ENCODE data around the gene SLC5A9. TPM values are rescaled to one million over a fixed set of nuclear protein-coding genes. Genes with fewer than 3 reads are reported as not detected.
"Not testable (repeated sequence)": the region's sequence is repeated elsewhere in the genome, so short reads cannot be mapped to it uniquely, and the experiment has no call there.

Gene SLC5A9
- total and polyA plus RNA-seq, 2 donors, result 0.16 to 0.27 TPM

DNA sequence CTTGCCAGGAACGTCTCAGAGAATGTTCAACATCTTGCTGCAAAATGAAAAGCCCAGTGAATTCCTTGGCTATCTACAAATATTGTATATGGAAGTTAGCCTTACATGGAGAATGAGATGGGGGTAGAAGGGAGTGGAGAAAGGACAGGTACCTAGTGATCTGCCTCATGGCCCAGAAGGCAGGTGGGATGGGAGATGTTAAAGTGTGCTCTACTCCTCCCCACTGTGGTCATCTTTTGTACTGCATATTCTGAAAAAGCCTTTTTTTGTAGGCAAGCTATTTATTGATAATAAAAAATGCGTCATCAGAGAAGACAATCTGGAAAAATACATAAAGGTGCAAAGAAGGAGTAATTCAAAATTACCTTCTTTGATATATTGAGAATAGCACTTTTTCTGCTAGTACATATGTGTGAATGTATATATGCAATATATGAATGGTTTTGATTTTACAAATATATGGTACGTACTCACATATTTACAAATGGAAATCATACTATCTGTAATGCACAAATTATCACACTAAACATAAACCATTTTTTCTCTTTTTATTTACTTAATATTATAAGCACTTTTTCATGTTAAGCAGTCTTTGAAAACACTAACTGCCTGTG, 19.1 kb upstream of the SLC5A9 start:
- 63% methylated on average over 3 of the region's 3 CpGs for WGBS
- no peaks in the 10 kb centered on the region for H3K4me1 ChIP-seq (ENCODE audit: insufficient read depth)
- H3K36me3 ChIP-seq (ENCODE audit: insufficient read depth), result no peaks in the 10 kb centered on the region
- no peak overlapping the region for H3K27ac ChIP-seq (ENCODE audit: low read depth)
- DNase-seq (ENCODE audit: extremely low spot score), result no peak
- no peak overlapping the region for H3K4me3 ChIP-seq (ENCODE audit: low read depth, low read length)

DNA sequence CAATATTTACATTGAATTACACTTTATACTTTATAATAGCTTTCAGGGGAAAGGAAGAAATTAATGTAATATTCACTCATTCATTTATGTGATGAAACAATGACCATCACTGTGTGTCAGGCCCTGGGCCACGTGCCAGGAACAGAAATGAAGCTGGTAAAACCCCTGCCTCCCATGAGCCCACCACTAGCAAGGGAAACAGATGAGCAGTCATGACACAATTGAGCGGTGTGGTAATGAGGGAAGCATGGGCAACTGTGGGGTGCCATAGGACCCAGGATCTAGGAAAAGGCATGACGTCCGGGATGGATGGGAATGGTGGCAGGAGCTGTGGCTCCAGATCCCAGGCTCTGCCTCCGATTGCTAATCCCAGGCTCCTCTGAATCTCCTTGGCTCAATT, 17.0 kb upstream of the SLC5A9 start:
- no peaks in the 10 kb centered on the region for H3K36me3 ChIP-seq (ENCODE audit: insufficient read depth)
- no peaks in the 10 kb centered on the region for H3K4me1 ChIP-seq (ENCODE audit: insufficient read depth)
- no peak for DNase-seq (ENCODE audit: extremely low spot score)
- 82% methylated on average over 5 of the region's 5 CpGs for WGBS
- no peak overlapping the region for H3K27ac ChIP-seq (ENCODE audit: low read depth)
- no peak overlapping the region for H3K4me3 ChIP-seq (ENCODE audit: low read depth, low read length)

DNA sequence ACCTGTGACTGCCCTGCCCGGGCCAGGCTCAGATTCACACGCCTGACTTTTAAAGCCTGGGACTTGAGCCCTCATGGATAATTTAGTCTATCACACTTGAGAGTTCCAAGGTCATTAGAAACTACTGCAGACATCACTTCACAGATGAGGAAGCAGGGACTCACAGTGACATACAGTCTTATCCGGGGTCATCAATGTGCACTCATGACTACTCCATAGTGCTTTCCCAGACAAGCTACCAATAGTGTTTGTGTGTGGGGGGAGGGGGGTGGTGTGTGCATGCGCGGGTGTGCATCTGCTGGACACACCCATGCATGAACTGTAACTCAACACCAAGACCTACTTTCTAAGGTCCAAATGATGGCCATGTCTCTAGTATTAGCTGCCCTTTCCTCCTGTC, 16.1 kb upstream of the SLC5A9 start:
- Histone ChIP-seq H3K4me3 (ENCODE audit: low read depth, low read length) (no peak overlapping the region), H3K4me1 (ENCODE audit: insufficient read depth) (no peaks in the 10 kb centered on the region), H3K36me3 (ENCODE audit: insufficient read depth) (no peaks in the 10 kb centered on the region), H3K27ac (ENCODE audit: low read depth) (no peak overlapping the region)
- 89% methylated on average over 5 of the region's 5 CpGs for WGBS
- DNase-seq (ENCODE audit: extremely low spot score), result no peak

DNA sequence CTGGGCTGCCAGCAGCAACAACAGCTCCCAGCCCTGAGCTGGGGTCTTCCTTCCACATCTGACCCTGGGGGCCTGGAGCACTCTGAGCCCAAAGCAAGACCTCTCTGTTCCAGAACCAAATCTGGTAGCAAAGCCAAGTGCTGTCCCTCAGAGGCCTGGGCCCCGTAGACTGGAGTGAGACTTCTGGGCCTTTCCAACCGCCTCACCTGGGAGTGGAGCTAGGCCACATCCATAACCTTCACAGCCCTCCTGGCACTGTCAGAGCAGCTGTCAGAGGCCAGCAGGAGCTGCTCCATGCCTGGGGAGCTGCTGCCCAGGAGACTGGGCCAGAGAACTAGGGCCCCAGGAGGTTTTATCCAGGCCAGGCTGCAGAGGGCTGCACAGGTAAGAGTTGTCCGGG, 15.4 kb upstream of the SLC5A9 start:
- H3K4me3 ChIP-seq (ENCODE audit: low read depth, low read length), result no peak overlapping the region
- H3K27ac ChIP-seq (ENCODE audit: low read depth), result no peak overlapping the region
- DNase-seq (ENCODE audit: extremely low spot score), result no peak
- H3K4me1 ChIP-seq (ENCODE audit: insufficient read depth), result no peaks in the 10 kb centered on the region
- H3K36me3 ChIP-seq (ENCODE audit: insufficient read depth), result no peaks in the 10 kb centered on the region
- 92% methylated on average over 3 of the region's 3 CpGs for WGBS

DNA sequence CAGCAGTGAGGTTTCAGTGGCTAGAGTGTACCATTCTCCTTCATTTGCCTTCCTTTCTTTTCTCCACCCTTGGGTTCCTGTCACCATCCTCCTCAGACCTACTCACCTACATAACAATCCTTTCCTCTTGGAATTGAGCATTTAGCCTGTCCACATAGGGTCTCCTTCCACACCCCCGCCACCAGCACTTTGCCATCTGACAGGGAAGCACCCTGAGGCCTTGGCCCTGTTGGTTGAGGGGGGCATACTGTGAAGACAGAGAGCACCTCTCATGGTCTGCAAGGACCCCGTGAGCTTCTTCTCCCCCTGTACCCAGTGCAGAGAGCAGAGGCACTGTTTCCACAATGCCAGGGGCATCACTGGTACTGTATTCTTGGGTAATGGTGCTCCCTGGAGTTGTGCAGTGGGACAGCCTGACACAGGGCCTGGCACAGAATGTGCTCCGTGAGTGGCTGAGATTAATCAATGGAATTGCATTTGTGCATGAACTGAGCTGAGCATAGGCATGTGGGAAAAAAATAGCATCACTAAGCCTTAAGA, 14.9 kb upstream of the SLC5A9 start:
- H3K4me1 ChIP-seq (ENCODE audit: insufficient read depth), result no peaks in the 10 kb centered on the region
- WGBS, result 82% methylated on average over 3 of the region's 3 CpGs
- no peak overlapping the region for H3K4me3 ChIP-seq (ENCODE audit: low read depth, low read length)
- H3K27ac ChIP-seq (ENCODE audit: low read depth), result no peak overlapping the region
- no peaks in the 10 kb centered on the region for H3K36me3 ChIP-seq (ENCODE audit: insufficient read depth)
- no peak for DNase-seq (ENCODE audit: extremely low spot score)

DNA sequence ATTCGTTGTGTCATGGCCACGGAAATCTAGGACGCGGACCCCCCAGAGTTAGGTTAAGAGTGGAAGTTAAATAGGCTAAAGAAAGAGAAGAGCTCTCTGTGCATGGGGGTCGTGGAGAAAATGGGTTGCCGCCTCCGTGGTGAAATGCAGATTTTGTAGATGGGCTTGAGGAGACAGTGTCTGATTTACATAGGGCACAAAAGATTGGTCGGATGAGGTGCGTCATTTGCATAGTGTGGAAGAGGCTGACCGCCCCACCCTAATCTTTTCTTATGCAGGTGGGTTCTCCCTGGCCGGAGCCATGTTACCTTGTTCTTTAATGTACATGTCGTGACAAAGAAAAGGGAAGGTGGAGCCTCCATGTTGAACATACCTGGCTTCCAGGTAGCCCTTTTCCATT, 14.3 kb upstream of the SLC5A9 start:
- H3K4me1 ChIP-seq (ENCODE audit: insufficient read depth), result no peaks in the 10 kb centered on the region
- H3K36me3 ChIP-seq (ENCODE audit: insufficient read depth), result no peaks in the 10 kb centered on the region
- DNase-seq (ENCODE audit: extremely low spot score), result no peak
- 81% methylated on average over 12 of the region's 12 CpGs for WGBS
- no peak overlapping the region for H3K4me3 ChIP-seq (ENCODE audit: low read depth, low read length)
- H3K27ac ChIP-seq (ENCODE audit: low read depth), result no peak overlapping the region

DNA sequence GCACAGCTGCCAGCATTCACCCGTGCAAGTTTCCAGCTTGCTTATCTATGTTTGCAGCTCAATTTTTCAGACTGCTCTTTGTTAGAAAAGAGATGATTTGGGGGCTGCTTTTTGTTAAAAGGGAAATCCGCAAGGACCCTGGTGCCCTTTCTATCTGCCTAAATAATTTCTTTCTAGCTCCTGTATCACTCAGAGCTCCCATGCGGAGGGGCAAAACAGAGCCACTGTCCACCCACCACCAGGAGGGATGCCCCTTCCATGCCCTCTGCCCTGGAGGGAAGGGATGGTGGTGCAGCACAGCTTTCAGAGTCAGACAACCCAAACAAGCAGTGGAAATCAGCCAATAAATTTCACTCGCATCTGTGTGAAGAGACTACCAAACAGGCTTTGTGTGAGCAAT, 13.9 kb upstream of the SLC5A9 start:
- DNase-seq (ENCODE audit: extremely low spot score), result no peak
- Histone ChIP-seq H3K4me1 (ENCODE audit: insufficient read depth) (no peaks in the 10 kb centered on the region), H3K4me3 (ENCODE audit: low read depth, low read length) (no peak overlapping the region), H3K36me3 (ENCODE audit: insufficient read depth) (no peaks in the 10 kb centered on the region), H3K27ac (ENCODE audit: low read depth) (no peak overlapping the region)
- WGBS, result 75% methylated on average over 4 of the region's 4 CpGs

DNA sequence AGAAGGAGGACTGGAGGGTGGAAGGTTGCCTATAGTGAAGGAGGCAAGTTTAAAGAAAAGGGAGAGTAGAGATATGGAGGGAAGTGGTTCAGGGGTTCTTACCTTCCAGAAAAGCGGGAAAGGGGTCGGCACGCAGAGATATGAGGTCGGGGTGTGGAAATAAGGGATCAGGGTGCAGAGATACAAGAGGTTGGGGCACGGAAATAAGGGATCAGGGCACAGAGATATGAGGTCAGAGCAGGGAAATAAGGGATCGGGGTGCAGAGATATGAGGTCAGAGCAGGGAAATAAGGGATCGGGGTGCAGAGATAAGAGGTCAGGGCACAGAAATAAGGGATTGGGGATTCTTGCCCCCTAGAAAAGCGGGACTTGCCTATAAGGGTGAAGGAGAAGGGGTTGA, 9.1 kb upstream of the SLC5A9 start:
- H3K27ac ChIP-seq (ENCODE audit: low read depth); H3K4me3 ChIP-seq (ENCODE audit: low read depth, low read length); H3K36me3 ChIP-seq (ENCODE audit: insufficient read depth); H3K4me1 ChIP-seq (ENCODE audit: insufficient read depth); DNase-seq (ENCODE audit: extremely low spot score): not testable (repeated sequence)
- 89% methylated on average over 8 of the region's 8 CpGs for WGBS

DNA sequence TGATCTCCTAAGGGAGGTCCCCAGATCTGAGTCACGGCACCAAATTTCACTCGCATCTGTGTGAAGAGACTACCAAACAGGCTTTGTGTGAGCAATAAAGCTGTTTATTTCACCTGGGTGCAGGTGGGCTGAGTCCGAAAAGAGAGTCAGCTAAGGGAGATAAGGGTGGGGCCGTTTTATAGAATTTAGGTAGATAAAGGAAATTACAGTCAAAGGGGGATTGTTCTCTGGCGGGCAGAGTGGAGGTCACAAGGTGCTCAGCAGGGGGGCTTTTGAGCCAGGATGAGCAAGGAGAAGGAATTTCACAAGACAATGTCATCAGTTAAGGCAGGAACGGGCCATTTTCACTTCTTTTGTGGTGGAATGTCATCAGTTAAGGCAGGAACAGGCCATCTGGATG, 8.2 kb upstream of the SLC5A9 start:
- H3K36me3 ChIP-seq (ENCODE audit: insufficient read depth); H3K4me1 ChIP-seq (ENCODE audit: insufficient read depth); DNase-seq (ENCODE audit: extremely low spot score); H3K4me3 ChIP-seq (ENCODE audit: low read depth, low read length); H3K27ac ChIP-seq (ENCODE audit: low read depth): not testable (repeated sequence)
- WGBS, result 77% methylated on average over 6 of the region's 6 CpGs

DNA sequence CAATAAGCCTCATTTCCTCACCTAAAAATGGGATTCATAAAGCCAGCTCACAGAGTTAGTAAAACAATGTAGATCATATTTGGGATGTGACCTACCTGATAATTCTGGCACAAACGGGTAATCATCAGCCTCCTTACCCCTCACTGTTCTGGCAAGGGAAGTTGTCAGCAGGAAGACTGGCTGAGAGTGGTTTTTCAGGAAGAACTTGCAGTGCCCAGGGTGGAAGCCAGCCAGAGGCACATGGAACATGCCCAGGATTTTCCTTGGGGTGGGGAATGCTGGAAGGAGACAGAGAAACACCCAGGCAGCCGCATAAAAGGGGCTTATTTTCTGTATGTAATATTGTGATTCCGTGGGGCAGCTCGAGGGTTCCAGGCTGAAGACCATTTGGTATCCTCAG, 7.7 kb upstream of the SLC5A9 start:
- H3K36me3 ChIP-seq (ENCODE audit: insufficient read depth), result no peaks in the 10 kb centered on the region
- H3K4me3 ChIP-seq (ENCODE audit: low read depth, low read length), result no peak overlapping the region
- DNase-seq (ENCODE audit: extremely low spot score), result no peak
- no peaks in the 10 kb centered on the region for H3K4me1 ChIP-seq (ENCODE audit: insufficient read depth)
- H3K27ac ChIP-seq (ENCODE audit: low read depth), result no peak overlapping the region
- 64% methylated on average over 4 of the region's 4 CpGs for WGBS

DNA sequence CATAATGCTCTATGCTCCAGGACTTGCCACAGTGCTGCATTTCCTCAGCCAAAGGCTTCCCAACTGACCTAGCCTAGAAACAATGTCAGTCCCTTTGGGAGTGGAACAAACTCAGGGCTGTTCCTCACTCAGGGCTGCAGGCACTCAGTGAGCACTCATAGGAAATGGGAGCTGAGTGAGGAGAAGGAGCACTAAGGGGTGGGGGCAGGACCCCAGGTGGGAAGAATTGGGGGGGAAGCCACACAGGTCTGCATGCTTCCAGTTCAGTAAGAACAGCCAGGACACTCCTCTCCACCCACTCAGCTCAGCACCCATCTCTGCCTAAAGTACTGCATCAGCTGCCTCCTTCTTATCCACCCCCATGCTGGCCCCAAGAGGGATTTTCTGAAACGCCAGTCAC, 7.3 kb upstream of the SLC5A9 start:
- no peaks in the 10 kb centered on the region for H3K36me3 ChIP-seq (ENCODE audit: insufficient read depth)
- WGBS, result 37% methylated on average over 1 of the region's 1 CpG
- no peak overlapping the region for H3K4me3 ChIP-seq (ENCODE audit: low read depth, low read length)
- DNase-seq (ENCODE audit: extremely low spot score), result no peak
- H3K4me1 ChIP-seq (ENCODE audit: insufficient read depth), result no peaks in the 10 kb centered on the region
- no peak overlapping the region for H3K27ac ChIP-seq (ENCODE audit: low read depth)

DNA sequence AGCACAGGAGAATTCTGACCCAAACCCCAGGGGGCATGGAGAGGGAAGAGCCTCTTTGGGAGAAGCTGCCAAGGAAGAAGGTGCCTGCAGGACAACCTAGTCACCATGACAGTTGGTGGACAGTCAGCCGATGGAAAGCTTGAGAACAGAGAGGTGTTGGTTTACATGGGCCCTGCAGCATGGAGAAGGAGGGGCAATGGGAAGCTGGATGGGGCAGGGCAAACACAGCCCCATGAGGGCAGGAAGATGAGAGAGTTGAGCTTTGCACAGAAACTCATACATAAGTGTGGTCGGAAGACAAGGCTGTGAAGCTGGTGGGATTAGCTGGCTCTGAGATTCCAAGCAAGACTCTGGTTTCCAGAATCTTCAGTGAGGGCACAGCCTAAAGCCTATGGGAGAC, 6.6 kb upstream of the SLC5A9 start:
- DNase-seq (ENCODE audit: extremely low spot score), result no peak
- no peaks in the 10 kb centered on the region for H3K4me1 ChIP-seq (ENCODE audit: insufficient read depth)
- WGBS, result 79% methylated on average over 2 of the region's 2 CpGs
- no peak overlapping the region for H3K4me3 ChIP-seq (ENCODE audit: low read depth, low read length)
- no peaks in the 10 kb centered on the region for H3K36me3 ChIP-seq (ENCODE audit: insufficient read depth)
- no peak overlapping the region for H3K27ac ChIP-seq (ENCODE audit: low read depth)

DNA sequence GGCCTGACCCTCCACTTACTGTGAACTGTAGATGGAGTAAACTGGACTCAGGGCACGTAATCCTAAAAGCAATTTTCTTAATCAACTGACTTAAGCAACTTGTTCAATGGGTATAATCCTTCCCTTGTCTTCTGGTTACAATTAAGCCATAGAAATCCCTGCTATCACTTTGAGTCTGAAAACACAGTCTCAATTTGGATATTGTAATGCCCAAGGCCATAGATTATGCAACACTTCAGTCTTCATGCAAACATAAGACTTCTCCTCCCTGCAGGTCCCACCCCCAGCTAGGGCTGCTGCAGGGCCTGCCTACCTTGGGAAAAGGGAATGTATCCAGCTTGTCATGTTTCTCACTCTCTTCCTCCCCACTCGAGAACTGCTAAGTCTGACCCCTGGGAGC, 6.2 kb upstream of the SLC5A9 start:
- 77% methylated on average over 2 of the region's 2 CpGs for WGBS

DNA sequence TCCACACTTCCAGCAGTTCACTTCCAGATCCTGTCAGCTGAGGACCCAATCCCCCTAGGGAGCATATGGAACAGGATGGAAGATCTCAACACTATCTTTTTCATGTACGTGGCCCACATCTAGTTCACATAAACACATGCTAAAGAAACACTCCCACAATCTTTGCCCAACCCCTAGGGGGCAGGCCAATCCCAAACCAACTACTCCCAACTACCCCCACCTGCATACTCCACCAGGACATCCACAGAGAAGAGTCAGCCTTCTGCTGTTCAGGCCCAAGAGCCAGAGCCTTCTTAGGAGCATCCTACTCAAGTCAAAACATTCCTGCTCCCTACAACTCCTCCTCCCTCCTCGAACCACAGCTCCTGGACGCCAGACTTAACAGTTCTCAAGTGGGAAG, 5.6 kb upstream of the SLC5A9 start:
- H3K36me3 ChIP-seq (ENCODE audit: insufficient read depth), result no peaks in the 10 kb centered on the region
- WGBS, result 57% methylated on average over 3 of the region's 3 CpGs
- no peak overlapping the region for H3K4me3 ChIP-seq (ENCODE audit: low read depth, low read length)
- no peak overlapping the region for H3K27ac ChIP-seq (ENCODE audit: low read depth)
- no peaks in the 10 kb centered on the region for H3K4me1 ChIP-seq (ENCODE audit: insufficient read depth)
- no peak for DNase-seq (ENCODE audit: extremely low spot score)

More for the DNA sequence above, 6.2 kb upstream of the SLC5A9 start:
- no peak for DNase-seq (ENCODE audit: extremely low spot score)
- no peaks in the 10 kb centered on the region for H3K4me1 ChIP-seq (ENCODE audit: insufficient read depth)
- no peaks in the 10 kb centered on the region for H3K36me3 ChIP-seq (ENCODE audit: insufficient read depth)
- no peak overlapping the region for H3K4me3 ChIP-seq (ENCODE audit: low read depth, low read length)
- H3K27ac ChIP-seq (ENCODE audit: low read depth), result no peak overlapping the region

DNA sequence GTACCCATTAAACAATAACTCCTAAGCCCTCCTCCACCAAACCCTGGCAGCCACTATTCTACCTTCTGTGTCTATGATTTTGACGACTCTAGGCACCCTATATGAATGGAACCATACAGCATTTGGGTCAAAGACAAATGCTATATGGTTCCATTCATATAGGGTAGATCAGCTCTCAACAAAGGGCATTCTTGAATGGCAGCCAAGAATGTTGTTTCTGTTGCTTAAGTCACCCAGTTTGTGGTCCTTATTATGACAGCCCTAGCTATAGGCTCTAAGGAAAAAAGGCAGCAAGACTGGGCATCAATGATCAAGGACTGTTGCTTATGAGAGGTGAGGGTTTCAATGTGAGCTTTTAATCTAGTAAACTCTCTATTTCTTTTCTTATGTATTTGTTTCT, 4.7 kb upstream of the SLC5A9 start:
- Histone ChIP-seq H3K27ac (ENCODE audit: low read depth) (no peak overlapping the region), H3K4me3 (ENCODE audit: low read depth, low read length) (no peak overlapping the region), H3K36me3 (ENCODE audit: insufficient read depth) (no peaks in the 10 kb centered on the region), H3K4me1 (ENCODE audit: insufficient read depth) (no peaks in the 10 kb centered on the region)
- 81% methylated on average over 1 of the region's 1 CpG for WGBS
- no peak for DNase-seq (ENCODE audit: extremely low spot score)

Data from urinary bladder (tissue), 4 donors.